Activated CD4-positive, alpha-beta T cell treated with anti-CD3 and anti-CD28 coated beads, Interleukin-2, amount 50 U/mL, for 1 hour (primary cell): ENCODE measurements around the gene TRIM2.
"Not testable (repeated sequence)": the region's sequence is repeated elsewhere in the genome, so short reads cannot be mapped to it uniquely, and the experiment has no call there.

Experiments
- DNase-seq: peaks from one replicate; pipeline ENCODE4 v3.0.0-alpha.2; 2020

TRIM2 gene

GRCh38 chr4:153204247-153204671, at the start of gene TRIM2:
TRIM2 (plus strand) TSS chr4:153204443; CDS start chr4:153204531, 88 bp downstream.
- no peak for DNase-seq

DNA sequence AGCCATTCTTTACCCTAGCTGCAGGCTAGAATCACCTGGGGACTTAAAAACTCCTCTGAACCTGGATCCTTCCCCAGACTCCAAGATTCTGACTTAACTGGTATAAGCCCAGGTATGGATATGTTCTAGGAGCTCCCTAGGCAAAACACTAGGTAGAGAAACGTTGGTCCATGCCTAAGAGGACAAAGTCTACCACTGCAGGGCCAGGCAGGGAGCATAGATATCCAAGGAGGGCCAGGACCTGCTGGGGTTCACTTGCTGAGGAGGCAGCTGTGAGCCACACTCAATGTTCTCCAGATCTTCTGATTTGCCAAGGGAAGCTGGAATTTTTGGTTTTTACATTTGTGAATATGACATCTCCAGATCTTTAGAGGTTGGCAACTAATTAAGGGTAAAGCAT, 48.6 kb upstream of the TRIM2 start:
- no peak for DNase-seq

DNA sequence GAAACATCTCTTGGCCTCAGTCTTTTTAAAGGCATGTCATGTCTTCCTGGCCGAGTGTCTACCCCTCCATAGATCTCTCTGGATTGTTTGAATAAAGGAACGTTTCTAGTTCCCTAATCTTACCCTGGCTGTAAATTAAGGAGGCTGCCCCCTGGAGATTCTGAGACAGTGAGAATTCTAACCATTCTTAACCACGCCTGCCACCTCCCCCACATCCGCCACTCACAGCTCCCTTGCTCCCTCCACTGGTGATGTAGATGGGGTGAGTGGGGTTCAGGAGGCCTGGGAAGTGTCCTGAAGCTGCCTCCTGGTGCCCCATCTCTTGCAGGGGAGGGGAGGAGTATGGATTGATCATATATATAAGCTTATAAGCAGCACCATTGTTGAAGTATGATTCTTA, 48.0 kb upstream of the TRIM2 start:
- peak; percentile 10 for DNase-seq

DNA sequence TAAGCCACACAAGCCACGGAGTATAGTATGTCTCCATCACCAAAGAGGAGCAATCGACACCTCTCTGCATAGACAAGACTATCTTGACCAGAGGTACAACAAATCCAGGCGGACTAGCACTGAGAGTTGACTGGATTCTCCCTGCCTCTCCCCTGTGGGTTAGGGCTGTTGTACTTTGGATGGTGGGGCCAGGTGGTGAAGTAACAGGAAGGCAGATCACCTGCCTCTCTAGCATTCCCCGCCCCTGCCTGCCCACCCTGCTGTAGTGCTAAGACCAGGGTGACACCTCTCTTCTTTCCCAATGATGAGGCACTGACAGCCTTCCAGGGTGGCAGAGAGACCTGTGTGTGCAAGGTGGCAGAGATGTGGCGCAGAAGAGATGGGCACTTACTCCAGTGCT, 47.5 kb upstream of the TRIM2 start:
- DNase-seq = no peak

DNA sequence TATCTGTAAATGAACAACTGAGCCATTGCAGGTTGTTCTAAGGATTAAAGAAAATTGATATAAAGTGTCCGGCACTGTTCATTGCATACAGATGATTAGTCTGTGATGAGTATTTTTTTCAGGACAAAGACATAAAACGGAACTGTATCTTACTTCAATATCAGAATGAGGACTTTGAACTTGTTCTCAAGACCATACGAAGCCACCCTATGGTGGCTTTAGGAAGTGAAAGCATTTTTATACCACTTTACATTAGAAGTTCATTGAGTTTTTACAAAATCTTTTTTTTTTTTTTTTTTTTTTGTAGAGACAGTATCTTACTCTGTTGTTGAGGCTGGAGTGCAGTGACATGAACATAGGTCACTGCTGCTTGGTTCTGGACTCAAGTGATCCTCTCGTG, 45.2 kb upstream of the TRIM2 start:
- DNase-seq = no peak

- no peak for DNase-seq
Measured at GRCh38 chr4:153159728-153160221, 44.5 kb upstream of the TRIM2 start.

DNA sequence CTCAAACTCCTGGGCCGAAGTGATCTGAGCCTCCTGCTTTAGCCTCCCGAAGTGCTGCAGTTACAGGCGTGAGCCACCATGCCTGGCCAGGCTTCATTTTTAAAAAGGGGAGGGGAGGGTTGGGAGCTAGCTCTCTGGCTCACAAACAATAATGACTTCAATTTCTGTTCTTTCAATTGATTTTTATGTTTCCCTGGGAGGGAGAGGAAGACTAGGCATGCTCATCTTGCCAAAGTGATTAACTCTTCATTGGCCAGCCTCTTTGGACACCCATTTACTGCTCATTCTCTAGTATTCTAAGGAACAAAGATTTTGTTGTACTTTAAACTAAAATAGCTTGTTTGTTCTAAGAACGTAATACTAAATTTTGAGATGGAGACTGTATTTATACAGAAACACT, 43.4 kb upstream of the TRIM2 start:
- DNase-seq = no peak

DNA sequence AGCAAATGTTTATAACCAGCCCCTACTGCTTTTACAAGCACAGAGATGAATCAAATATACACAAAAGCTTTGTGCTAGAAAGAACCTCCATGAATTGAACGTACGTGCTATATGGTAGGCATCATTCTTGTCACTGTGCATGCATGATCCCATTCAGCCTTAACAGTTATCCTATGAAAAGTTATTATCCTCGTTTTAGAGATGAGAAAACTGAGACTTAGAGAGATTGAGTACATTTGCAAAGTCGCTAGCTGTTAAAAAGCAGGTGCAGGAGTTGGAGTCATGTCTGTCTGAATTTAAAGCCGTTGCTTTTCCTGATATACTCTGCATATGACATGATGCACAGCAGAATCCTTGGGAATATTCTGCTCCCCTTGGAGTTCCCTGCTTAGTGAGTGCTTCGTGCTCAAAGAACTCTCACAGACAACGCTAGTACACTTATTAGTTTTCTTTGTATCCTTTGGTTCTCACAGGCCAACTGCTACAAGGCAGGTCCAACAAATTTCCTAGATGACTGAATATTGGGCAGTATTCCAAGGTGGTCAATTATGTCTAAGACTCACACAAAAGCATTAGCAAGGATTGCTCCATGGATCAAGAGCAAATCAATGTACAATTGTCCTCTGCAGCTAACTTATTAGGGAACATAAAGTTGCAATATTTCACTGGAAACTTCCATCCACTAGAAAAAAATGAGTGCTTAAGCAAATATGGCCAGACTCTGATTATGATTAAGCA, 42.8 kb upstream of the TRIM2 start:
- DNase-seq = no peak

DNA sequence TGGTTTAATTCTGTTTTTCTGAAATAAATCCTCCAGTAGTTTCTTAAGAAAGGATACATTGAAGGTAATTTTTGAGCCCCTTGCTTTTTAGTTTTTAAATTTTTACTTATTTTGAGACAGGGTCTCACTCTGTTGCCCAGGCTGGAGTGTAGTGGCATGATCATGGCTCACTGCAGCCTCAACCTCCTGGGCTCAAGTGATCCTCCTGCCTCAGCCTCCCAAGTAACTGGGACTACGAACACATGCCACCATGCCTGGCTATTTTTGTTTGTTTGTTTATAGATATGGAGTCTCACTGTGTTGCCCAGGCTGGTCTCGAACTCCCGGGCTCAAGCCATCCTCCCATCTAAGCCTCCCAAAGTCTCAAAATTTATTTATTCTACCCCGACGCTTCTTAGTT, 39.0 kb upstream of the TRIM2 start:
- not testable (repeated sequence) for DNase-seq

GRCh38 chr4:153166716-153167501, 37.3 kb upstream of the TRIM2 start:
- DNase-seq = no peak

GRCh38 chr4:153169776-153170175, 34.5 kb upstream of the TRIM2 start:
- DNase-seq = no peak

- no peak for DNase-seq
Measured at GRCh38 chr4:153170407-153170806, 33.8 kb upstream of the TRIM2 start.

DNA sequence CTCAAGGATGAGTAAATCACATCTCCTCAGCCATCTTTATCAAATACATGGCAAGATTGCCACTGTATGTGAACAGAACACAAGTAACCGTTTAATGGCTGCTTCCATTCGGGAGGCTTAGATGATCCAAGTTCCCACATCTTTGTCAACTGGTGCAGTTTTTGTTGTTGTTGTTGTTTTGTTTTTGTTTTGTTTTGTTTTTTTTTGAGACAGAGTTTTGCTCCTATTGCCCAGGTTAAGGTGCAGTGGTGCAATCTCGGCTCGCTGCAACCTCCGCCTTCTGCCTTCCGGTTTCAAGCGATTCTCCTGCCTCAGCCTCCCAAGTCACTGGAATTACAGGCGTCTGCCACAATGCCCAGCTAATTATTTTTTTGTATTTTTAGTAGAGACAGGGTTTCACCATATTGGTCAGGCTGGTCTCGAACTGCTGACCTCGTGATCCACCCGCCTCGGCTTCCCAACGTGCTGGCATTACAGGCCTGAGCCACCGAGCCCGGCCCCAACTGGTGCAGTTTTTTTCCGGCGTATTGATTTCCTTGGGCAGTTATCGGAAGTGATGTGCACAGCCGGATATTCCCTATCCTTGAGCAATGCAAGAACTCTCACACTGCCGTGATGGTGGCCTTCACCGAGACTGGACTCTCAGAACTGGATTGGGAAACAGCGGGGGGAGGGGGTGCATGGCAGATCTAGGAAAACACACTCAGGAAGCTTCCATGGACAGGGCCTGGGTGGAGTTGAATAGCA, 29.2 kb upstream of the TRIM2 start:
- no peak for DNase-seq

GRCh38 chr4:153176938-153177337, 27.3 kb upstream of the TRIM2 start:
- DNase-seq = no peak

GRCh38 chr4:153177841-153178240, 26.4 kb upstream of the TRIM2 start:
- DNase-seq = no peak

GRCh38 chr4:153179100-153179499, 25.1 kb upstream of the TRIM2 start:
- DNase-seq = no peak

DNA sequence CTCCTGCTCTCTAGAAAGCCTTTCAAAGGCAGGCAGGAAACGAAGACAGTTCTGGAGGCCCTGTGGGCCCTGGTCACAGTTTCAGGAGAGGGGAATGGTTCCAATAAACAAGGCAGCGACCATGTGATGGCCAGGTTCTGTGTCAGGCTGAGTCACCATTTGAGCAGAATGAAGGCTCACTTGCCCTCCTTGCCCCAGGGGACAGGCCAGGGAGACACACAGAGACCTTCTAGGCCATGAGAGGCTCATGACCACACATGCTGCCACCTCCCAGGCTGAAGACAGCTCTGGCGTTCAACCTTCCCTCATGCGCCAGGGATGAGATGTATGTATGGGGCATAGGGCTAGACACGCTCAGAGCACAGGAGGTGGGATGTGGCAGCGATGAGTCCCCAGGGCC, 22.9 kb upstream of the TRIM2 start:
- DNase-seq = no peak

GRCh38 chr4:153181700-153182099, 22.5 kb upstream of the TRIM2 start:
- DNase-seq = no peak

- DNase-seq = no peak
Measured at GRCh38 chr4:153183146-153183545, 21.1 kb upstream of the TRIM2 start.

DNA sequence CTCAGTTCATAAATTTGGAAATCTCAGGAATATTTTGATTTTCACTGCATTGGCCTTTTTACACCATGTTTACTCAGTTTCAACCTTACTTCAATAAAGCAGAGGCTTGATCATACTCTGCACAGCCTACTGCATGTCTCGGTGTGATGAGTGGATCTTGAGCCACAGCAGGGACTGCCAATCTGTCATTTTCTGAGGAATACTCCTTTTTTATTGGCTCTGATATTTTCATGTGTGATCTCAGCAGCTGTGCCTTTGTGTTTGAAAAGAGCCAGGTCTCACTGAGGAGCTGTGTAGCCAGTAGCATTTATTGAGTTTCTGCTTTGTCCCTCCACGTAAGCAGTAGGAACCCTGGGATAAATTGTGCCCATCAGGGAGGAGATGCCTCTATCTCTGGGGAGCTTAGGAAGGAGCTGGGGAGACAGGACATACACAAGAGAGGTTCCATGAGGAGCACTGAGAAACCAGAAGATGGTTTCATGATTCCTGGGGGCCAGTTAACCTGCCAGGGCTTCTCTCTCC, 18.9 kb upstream of the TRIM2 start:
- DNase-seq = no peak

DNA sequence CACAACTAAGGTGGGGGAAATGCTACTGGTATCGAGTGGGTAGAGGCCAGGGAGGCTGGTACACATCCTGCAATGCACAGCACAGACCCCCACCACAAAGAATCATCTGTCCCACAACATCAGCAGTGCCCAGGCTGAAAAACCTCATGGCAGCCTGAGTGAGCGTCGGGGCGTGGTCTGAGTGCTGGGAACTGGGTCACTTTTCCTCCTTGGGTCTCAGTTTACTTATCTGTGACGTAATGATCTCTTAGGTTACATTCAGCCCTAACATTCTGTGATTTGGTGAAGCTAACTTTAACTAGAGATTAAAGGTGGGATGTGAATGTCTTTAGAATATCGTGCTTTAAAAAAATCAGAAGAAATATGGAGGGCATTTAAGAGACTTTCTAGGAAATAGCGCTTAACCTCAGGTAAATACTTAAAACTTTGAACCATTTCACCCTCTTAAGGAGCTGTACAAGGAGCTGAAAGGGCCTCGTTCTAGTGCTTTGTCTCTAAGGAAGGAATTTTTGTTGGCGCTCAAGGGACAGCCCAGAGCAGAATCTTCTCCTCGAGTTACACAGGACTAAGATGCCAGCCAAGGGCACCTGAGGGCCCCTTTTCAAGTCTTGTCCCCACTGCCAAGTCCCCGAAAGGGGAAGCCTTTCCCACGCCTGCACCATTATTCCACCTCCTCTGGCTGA, 18.1 kb upstream of the TRIM2 start:
- no peak for DNase-seq

DNA sequence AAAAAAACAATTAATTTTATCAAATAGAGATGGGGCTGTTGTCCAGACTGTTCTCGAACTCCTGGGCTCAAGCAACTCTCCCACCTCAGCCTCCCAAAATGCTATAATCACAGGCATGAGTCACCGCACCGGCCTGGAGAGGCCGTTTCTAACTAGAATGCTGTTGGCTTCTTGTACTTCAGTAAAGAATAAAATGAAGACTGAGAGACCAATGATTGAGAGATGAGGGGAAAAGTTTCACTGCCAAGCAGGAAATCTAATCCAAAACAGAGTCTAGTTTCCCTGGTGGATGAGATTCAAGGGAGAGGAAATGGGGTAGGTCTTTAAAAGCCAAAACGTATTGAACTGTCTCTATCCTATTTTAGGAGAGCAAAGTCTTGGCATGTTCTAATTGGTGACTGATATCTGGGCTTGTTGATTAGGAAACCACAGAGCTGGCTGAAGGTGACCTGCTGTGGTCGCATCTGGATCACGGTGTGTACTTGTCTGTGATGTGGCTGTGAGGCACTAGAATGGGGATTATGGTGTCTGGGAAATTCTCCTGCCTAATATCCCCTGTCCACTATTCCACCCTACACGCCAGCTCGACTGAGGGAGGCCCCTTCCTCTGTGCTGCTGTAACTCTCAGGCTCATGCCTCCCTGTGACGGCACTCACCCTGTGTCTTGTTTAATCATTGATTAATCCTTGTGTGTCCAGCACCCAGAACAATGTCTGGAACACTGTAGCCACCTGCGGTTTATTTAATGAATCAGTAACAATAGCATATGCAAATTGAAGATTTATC, 15.0 kb upstream of the TRIM2 start:
- DNase-seq = no peak
